ENCODE measurements around the gene ZBTB40.

ZBTB40 gene

DNA sequence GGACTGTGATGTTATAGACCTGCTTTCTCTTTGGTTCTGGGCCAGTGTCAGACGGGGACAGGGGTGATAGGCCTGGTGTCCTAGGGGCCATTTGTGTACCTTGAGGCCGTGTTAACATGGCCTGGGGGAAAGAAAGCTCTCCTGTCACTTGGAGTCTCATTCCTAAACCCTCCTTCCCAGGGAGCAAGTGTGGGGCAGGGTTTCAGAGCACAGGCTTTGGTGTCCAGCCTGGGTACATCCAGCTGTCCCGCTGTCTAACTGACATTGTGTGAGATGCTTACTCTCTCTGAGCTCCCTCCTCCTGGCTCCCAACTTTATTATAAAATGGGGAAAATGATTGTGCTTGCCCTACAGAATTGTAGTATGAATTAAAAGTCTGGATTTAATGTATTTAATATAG, 79.1 kb downstream of the ZBTB40 start:
- DNase-seq (ENCODE audit: low spot score): no peak

DNA sequence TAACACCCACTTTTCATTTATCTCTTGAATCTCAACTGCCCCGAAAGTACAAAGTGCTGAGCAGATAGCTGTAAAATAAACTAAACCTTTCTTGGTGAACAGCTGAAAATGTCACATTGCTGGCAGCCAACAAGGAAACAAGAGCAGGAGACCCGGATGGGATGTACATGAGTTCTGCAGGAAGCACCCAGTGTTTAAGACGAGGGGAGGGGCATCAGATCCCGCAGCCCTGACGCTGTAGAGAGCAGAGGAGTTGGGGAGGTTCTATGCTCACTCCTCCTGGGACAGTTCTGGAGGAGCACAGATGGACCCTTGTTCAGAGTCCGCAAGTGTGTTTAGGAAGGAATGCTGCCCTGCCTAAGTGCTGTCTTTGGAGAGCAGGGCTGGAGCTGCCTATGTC, 79.6 kb downstream of the ZBTB40 start:
- no peak for DNase-seq (ENCODE audit: low spot score)

GRCh38 chr1:22533244-22533895, 81.7 kb downstream of the ZBTB40 start:
- DNase-seq (ENCODE audit: low spot score): no peak

- DNase-seq (ENCODE audit: low spot score): no peak
Observed at GRCh38 chr1:22534951-22535350, 83.3 kb downstream of the ZBTB40 start.

- no peak for DNase-seq (ENCODE audit: low spot score)
Observed at GRCh38 chr1:22535399-22535798, 83.7 kb downstream of the ZBTB40 start.

- no peak for DNase-seq (ENCODE audit: low spot score)
Observed at GRCh38 chr1:22536506-22536905, 84.9 kb downstream of the ZBTB40 start.

DNA sequence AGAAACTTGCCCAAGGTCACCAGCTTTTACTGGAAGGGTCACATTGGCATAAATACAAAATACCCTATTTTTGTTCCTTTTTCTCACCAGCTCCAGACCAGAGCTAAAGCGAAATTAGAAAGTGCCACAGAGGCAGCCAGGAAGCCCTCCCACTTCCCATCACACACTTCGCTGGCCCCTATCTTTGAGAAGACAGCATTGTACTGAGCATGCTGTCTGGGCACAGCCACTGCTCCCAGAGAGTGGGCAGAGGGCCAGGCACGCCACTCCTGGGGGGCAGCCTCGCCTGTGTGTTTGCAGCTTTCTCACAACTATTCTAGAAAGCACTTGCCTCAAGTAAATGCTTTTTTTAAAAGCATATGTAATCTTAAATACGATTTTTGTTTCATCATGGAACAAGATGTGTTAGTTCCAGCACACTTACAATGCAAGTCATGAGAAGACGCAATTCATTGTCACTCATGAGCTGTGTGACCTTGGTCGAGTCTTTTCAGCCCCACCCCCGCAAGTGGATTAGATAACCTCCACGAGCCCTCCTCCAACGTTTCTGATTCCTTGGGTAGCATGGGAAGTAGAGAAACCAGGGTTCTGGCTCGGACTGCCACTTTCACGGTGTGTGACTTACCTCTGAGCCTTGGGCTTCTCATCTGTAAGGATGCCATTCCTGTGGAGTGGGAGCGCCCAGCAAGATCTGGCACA, 85.9 kb downstream of the ZBTB40 start:
- DNase-seq (ENCODE audit: low spot score): no peak

GRCh38 chr1:22539510-22540118, 88.0 kb downstream of the ZBTB40 start:
- DNase-seq (ENCODE audit: low spot score): no peak

DNA sequence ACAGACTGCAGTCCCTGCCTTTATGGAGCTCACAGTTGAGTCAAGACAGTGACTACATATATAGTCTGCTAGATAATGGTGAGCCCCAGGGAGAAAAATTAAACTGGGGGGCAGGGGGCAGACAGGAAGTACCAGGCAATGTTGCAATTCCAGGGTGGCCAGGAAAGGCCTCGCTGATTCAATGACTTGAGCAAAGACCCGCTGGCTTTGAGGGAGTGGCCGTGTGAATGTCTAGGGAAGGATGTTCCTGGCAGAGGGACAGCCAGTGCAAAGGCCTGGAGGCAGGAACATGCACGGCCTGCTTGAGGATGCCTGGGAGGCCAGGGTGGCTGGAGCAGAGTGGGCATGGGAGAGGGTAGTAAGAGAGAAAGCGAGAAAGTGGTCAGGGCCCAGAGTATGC, 88.7 kb downstream of the ZBTB40 start:
- no peak for DNase-seq (ENCODE audit: low spot score)

GRCh38 chr1:22542886-22543285, 91.2 kb downstream of the ZBTB40 start:
- DNase-seq (ENCODE audit: low spot score): no peak

DNA sequence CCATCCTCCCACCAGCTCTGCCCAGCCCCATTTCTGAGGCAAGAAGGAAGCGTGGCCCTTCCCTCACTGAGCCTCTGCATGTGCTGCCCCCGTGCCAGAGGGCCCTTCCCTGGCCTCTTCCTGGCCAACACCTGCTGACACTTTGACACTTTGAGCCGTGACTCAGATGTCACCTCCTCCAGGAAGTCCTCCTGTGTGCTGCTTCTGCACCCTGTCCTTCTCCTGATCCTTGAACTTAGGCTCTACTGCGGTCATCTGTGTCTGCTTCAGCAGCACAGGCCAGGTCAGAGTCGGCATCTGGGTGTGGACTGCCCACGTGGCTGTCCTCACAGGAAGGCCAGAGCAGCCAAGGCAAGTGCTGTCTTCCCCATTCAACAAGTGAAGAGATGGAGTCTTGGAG, 92.0 kb downstream of the ZBTB40 start:
- DNase-seq (ENCODE audit: low spot score): no peak

DNA sequence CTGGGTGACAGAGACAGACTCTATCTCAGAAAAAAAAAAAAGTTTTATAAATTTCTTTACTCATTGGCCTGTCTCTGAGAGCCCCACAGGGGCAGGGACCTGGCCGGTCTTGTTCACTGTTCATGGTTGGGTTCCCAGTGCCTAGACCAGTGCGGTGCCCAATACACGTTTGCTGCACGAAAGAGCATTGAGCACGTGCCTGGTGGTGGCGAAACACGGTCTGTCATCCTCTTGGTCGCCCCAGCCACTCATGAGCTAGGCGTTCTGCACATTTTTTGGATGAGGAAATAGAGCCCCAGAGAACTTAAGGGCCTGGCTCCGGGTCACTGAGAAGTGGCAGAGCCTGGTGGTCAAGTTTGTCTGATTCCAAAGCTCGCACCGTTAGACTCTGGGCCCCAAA, 93.0 kb downstream of the ZBTB40 start:
- no peak for DNase-seq (ENCODE audit: low spot score)

DNA sequence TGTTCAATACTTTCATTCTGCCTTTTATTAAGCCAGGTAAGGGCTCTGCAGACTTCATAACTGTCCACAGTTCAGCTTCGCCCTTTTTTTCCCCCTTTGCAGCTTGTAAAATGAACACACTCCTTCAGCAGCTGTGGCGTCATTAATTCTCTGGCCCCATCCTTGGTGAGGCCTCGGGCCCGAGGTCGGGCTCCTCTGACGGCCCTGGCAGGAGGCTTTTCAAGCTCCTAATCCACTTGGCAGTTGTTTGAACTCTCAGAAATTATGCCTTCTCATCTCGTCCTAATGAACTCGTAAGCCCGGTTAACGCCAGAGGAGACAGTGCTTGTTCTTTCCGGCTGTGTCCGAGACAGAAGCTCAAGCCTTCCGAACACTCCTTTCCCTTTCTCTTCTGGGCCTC, 93.5 kb downstream of the ZBTB40 start:
- DNase-seq (ENCODE audit: low spot score): no peak

DNA sequence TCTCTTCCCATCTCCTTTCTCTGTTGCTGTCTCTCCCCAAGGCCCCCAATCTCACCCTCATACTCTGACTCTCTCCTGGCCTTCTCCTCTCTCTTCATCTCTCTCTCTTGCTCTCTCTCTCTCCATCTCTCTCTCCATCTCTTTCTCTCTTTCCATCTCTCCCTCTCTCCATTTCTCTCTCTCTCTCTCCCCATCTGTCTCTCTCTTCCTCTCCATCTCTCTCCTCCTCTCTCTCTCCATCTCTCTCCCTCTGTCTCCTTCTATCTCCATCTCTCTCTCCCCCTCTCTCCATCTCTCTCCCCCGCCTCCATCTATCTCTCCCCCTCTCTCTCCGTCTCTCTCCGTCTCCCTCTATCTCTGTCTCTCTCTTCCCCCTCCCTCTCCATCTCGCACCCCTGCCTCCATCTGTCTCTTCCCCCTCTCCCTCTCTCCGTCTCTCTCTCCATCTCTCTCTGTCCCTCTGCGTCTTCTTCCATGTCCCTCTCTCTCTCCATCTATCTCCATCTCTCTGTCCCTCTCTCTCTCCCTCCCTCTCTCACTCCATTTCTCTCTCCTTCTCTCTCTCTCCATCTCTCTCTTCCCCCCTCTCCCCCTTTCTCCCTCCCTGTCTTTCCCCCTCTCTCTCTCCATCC, 95.7 kb downstream of the ZBTB40 start:
- DNase-seq (ENCODE audit: low spot score): no peak

GRCh38 chr1:22547818-22548462, 96.3 kb downstream of the ZBTB40 start:
- no peak for DNase-seq (ENCODE audit: low spot score)

DNA sequence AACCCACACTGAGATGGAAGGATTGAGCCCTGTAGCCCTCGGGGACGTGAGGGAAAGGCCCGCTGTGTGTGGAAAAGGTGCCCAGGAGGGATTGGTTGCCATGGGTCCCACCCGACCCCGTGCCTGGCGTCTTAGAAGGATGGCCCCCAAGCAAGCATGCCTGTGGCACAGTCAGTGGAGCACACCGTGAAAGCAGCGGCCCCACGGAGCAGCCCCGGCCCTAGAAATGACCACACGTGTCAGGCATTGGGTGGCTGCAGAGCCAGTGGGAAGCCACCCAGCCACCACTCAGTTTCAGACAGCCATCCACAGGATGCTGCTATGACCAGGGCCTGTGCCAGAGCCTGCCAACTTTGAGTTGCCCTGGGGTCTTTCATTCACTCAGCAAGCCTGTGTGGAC, 98.4 kb downstream of the ZBTB40 start:
- no peak for DNase-seq (ENCODE audit: low spot score)

- DNase-seq (ENCODE audit: low spot score): no peak
Observed at GRCh38 chr1:22551591-22551990, 99.9 kb downstream of the ZBTB40 start.

- no peak for DNase-seq (ENCODE audit: low spot score)
Observed at GRCh38 chr1:22552021-22552420, 100.4 kb downstream of the ZBTB40 start.

- no peak for DNase-seq (ENCODE audit: low spot score)
Observed at GRCh38 chr1:22553104-22553880, 101.6 kb downstream of the ZBTB40 start.

GRCh38 chr1:22553991-22554522, 102.4 kb downstream of the ZBTB40 start:
- no peak for DNase-seq (ENCODE audit: low spot score)

GRCh38 chr1:22555371-22555656, 103.7 kb downstream of the ZBTB40 start:
- DNase-seq (ENCODE audit: low spot score): no peak
